Suppressor macrophage (primary cell): ENCODE measurements around the gene SLC25A33.
A peak's percentile ranks its signal among the peaks of the same experiment; 100 is the strongest.
"Not testable (repeated sequence)": the region's sequence is repeated elsewhere in the genome, so short reads cannot be mapped to it uniquely, and the experiment has no call there.

ENCODE experiments used
- DNase-seq, 4 experiments: peaks; one replicate each; pipeline ENCODE4 v3.0.0-alpha.2; 2020 to 2022

Gene SLC25A33

DNA sequence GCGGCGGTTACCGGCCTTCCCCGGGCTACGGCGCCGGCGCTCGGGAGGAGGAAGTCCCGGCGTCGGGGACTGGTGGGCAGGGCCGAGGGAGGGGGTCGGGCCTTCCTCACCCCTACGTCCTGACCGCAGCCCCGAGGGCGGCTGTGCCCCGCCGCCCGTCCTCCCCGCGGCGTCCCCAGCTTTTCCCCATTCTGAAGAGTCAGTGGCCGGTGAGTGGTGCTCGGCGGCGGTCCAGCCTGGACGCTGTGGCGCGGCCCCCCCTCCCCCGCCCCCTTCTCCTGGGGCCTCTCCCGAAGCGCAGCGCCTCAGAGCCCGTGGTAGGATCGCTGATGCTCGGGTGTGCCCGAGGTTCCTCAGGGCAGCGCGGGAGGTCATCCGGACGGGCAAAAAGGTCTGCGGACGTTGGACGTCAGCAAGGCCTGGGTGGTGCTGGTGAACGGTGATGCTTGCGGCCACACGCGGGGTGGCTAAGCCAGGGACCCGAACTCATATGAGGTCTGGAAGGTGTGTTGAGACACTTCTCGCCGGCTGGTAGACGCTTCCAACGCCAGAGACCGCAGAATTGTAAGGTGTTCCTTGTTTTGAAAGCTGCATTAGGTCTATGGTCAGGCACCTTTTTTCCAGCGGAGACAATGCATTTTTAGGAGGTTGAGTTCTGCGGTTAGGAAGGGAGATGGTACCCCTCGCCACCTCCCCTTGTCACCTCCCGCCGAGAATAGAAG, 725 bp downstream of the SLC25A33 start:
- peak; percentile 65 to 87 (median 79) for DNase-seq

DNA sequence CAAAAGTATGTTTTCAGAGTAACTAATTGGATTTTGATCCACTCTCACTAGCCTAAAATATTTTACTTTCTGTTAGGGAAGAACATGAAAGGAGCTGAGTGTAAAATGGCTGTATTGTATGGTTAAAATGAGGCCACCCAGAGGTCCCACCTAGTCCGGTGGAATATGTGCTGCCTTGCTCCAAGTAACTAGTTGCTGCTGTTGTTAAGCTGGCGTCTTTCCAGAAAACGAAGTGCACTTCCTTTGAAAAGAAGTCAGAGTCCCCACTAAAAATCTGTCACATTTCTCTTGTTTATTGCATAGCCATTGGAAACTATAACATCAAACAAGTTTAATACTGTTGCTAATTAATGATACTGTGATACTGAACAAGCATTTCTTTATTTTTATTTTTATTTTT, 3.2 kb downstream of the SLC25A33 start:
- peak in 3 of 4 experiments; percentile 29 to 52 (median 47) for DNase-seq

DNA sequence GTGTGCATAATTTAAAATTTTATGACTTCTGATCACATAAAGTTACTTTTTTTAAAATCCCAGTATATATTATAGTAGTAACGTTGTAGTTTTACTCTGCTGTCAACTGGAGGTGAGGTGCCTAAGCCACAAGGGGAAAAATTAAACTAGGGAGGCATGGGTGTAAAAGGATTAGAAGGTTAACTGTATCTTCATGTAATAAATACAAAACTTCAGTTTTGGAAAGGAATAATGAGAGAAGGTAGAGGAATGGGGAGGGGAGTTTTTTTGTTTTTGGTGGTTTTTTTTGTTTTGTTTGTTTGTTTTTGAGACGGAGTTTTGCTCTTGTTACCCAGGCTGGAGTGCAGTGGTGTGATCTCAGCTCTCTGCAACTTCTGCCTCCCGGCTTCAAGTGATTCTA, 5.7 kb downstream of the SLC25A33 start:
- no peak for DNase-seq

DNA sequence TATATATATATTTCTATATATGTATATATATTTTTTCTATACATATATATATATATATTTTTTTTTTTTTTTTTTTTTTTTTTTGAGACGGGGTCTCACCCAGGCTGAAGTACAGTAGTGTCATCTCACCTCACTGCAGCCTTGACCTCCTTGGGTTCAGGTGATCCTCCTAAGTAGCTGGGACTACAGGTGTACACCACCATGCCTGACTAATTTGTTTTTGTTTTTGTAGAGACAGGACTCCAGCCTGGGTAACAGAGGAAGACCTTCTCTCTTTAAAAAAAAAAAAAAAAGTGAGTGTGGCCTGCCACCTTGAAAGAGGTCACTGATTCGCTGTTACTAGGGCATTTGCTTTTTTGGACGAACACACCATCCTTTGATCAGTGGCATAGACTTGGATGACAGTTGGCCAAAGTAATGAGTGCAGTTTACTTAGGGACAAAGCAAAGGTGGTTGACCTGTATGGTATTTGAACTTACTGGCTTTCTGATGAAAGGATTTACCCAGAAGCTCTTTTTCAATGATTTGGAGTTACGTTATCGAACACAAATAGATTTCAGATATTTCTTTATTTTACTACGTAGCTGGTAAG, 10.8 kb downstream of the SLC25A33 start:
- DNase-seq = no peak

DNA sequence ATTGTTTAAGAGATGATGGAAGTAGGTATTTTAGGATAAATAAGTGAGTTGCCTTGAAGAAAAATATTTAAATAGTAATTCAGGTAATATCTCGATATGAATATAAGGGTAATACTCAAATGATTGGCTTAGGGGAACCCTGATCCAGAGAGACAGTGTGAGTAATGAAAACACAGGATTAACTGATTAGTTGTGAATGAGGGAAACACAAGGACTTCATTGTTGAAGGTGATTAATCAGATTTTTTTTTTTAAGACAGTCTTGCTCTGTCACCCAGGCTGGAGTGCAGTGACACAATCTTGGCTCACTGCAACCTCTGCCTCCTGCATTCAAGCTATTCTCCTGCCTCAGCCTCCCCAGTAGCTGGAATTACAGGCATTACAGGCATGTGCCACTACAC, 12.7 kb downstream of the SLC25A33 start:
- no peak for DNase-seq

DNA sequence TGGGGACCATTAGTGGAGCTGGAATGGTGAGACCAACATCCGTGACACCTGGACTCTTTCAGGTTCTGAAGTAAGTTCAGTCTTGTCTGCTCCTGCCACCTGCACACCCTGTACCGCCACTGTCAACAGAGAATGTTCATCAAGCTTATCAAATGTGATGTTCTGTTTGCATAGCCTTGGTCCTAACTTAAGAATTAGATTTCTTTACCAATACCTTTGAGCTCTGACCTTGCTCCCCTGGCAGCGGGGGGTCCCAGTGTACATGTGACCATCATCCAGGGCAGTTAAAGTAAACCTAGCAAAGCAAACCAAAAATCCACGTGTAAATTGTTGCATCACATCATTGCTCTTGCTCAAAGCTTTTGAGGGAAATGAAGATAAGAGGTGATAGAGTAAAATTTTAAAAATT, 14.5 kb downstream of the SLC25A33 start:
- DNase-seq = no peak

DNA sequence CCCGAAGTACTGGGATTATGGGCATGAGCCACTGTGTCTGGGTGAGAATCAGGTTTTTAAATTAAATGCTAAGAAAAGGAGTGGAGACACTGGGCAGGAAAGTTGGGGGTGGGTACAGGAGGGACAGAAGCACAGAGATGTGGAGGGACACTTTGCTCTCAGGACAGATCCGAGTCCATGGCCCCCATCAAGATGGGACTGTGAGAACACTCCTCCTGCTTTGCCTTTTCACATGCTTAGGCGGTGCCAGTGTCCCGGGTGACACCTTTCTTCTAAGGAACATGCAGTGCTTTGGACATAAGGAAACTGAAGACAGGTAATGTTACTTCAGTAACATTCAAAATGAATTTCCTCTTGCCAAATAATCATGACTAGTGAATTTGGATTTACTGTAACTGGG, 16.7 kb downstream of the SLC25A33 start:
- DNase-seq = no peak

DNA sequence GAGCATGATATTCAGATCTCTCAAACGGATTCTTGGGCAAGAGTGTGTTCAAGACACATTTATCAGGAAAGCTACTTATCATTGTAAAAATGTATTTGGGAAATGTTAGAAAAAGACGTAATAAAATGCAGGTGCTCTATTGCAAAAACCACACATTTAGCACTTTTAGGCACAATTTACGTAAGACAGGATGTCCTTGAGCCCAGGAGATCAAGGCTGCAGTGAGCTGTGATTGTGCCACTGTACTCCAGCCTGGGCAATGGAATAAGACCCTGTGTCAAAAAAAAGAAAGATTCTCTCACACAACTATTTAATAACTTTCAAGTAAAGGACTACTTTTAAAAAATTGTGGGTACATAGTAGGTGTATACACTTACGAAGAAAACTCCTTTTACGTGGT, 18.4 kb downstream of the SLC25A33 start:
- DNase-seq = no peak

DNA sequence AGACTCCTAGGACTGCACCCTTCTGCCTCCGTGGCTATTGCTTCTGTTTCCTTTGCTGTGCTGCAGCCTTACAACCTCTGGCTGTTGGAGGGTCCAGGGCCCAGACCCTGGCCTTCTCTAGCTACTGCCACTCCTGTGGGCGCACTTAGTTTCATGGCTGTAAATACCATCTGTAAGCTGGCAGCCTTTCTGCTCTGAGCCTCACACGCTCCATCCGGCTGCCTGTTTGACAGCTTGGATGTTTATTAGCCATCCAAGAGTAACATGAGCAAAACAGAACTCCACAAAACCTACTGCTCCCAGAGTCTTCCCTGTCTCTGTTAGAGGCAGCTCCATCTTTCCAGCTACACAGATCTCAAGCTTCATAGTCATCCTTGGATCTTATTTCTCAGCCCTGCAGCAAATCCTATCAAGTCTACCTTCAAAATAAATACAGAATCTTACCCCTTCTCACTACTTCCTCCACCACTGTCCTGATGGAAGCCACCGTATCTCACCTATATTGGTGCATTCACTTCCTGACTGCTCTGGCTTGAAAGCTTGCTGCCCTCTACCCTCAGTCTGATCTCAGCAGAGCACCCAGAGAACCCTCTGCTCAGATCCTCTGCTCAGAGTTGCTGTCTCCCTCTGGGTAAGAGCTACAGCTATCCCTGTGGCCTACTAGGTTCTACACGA, 19.1 kb downstream of the SLC25A33 start:
- no peak for DNase-seq

DNA sequence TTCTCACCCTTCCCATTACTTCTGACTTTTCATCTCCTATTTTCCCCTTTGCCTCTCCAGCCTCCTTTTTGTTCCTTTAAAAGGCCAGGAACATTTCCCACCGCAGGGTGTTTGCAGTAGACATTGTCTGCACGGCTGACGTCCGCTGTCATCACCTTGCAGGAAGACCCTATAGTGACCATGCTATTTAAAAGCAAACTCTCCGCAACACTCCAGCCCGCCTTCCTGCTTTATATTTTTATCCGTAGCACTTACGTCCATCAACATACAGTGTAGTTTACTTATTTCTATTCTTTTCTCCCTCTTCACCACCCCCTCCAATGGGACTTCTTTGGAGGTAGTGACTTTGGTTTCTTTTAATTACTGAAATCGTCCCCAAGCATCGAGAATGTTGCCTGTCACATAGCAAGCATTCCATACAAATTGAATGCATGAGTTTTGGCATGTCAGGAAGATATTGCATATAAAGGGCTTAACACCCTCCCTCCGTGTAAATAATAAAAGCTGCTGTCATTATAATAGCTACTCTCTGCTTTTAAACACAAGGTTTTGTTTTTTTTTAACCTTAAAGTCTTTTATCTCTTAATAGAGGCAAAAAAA, 19.8 kb downstream of the SLC25A33 start:
- DNase-seq = no peak

DNA sequence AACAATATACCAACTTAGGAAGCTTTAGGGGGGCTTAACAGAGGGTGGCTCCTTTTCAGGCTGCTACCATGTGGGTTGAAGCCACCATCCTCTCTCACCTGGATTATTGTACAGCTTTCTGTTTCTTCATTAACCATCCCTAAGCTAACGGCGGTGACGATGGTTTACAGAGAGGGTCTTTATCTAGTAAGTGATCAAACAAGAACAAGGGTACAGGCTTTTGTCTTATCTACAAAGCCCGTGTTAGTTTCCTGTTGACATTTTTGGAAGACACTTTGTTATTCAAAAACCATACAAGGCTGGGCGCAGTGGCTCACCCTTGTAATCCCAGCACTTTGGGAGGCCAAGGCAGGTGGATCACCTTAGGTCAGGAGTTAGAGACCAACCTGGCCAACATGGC, 20.4 kb downstream of the SLC25A33 start:
- DNase-seq = no peak

DNA sequence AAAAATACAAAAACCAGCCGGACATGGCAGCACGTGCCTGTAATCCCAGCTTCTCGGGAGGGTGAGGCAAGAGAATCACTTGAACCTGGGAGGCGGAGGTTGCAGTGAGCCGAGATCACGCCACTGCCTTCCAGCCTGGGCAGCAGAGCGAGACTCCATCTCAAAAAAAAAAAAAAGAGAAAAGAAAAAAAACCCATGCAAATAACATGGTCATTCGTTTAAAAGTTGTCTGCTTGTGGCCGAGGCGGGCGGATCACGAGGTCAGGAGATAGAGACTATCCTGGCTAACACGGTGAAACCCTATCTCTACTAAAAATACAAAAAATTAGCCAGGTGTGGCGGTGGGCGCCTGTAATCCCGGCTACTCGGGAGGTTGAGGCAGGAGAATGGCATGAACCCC, 20.8 kb downstream of the SLC25A33 start:
- DNase-seq = not testable (repeated sequence)

DNA sequence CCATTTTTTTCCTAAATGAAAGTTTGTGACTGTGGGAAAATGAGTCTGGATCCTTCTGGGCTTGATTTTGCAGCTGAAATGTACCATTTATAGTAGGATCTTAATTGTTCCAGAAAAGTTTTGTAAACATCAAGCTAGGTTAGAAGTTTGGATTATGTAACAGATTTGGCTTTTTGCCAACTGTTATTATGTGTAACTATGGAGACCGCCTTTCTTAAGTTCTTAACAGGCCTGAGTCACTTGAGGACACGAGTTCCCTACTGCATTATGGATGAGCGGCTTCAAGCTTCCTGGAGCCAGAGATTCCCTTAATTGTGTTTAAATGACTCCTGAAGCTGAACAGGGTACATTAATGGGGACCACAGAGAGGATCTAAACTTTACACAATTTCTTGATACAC, 22.2 kb downstream of the SLC25A33 start:
- peak; percentile 65 to 92 (median 80) for DNase-seq

DNA sequence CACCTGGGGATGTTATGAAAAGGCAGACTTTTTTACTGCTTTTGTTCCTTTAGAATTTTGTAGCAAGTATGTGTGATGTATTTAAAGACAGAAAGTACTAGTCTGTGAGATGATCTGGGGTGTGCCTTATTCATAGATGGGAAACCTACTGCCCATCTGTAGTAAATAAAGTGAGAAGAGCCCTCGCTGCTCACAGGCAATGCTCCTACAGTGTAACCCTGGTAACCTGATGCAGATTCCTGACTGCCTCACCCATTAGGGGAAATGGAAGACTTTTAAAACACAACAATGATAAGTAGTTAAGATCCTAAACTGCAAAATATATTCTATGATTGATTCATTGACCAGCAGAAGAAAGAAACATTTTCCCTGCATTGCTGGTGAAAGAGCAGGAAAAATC, 30.0 kb downstream of the SLC25A33 start:
- no peak for DNase-seq

DNA sequence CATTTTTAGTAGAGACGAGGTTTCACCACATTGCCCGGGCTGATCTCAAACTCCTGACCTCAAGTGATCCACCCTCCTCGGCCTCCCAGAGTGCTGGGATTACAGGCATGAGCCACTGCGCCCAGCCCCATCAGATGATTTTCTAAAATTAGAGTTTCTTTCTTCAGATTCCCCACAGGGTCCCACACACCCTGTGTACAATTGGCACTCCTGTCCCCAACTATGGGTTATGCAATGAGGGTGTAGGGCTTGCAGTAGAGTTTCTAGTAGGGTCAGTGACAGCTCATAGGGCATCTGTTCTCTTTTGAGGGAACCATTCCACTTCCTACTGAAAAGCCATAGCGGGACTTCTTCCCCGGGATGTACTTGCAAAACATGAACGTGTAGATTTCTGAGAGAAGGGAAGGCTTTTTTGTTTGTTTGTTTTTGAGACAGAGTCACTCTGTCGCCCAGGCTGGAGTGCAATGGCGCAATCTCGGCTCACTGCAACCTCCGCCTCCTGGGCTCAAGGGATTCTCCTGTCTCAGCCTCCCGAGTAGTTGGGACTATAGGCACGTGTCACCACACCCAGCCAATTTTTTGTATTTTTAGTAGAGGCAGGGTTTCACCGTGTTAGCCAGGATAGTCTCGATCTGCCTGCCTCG, 31.7 kb downstream of the SLC25A33 start:
- peak; percentile 38 to 80 (median 65) for DNase-seq

DNA sequence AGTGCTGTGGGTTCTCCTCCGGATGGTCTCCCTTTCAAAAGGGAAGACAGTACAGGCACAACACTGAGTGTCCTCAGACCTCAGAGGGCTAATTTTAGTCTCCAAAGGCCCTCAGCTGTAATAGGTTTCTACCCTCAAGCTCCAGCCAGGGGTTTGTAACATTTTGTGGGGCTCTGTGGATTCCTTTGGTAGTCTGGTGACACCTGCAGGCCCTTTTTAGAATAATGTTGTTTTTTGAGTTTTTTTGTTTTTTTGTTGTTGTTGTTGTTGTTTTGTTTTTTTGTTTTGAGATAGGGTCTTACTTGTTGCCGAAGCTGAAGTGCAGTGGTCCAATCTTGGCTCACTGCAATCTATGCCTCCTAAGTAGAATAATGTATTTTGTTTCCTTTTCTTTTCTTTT, 34.5 kb downstream of the SLC25A33 start:
- peak in 3 of 4 experiments; percentile 28 to 40 (median 29) for DNase-seq

DNA sequence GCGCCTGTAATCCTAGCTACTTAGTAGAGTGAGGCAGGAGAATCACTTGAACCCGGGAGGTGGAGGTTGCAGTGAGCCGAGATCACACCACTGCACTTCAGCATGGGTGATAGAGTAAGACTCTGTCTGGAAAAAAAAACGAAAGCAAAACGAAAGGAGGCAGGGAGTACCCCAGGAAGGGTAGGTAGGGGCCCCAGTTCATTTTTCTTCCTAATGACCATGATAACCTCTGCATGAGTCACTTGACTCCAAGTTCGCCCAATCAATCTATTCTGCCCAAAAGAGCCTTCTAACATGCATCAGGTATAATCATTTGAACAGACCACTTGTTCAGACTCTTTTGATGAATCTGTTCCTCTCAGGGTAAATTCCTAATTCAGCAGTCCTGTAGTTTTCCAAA, 36.2 kb downstream of the SLC25A33 start:
- DNase-seq = no peak

DNA sequence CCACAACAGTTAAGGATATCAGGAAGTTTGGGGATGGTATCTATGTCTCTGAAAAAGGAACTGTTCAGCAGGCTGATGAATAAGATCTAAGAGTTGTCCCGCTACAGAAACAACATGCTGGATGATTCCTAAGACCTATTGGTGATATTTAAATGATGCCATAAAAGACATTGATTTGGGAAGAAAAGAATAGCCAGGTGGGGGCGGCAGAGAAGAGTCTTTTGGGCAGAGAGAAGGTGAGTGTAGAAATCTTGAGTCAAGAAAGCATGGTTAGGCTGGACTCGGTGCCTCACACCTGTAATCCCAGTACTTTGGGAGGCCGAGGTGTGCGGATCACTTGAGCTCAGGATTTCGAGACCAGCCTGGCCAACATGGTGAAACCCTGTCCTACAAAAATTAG, 37.6 kb downstream of the SLC25A33 start:
- no peak for DNase-seq

DNA sequence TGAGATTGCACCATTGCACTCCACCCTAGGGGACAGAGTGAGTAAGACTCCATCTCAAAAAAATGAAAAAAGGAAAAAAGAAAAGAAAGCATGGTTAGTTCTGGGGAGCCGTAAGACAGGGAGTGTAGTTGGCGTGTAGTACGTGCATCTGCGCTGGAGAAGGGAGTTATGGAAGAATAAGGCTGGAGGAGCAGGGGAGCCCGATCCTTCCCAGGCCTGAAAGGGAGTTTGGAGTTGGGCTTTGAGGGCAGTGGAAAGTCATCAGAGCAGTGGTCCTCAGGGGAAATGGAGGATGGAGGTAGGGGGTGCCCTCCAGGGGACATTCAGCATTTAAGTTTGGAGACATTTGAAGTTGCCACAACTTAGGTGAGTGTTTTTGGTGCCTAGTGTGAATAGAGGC, 38.2 kb downstream of the SLC25A33 start:
- DNase-seq = no peak

DNA sequence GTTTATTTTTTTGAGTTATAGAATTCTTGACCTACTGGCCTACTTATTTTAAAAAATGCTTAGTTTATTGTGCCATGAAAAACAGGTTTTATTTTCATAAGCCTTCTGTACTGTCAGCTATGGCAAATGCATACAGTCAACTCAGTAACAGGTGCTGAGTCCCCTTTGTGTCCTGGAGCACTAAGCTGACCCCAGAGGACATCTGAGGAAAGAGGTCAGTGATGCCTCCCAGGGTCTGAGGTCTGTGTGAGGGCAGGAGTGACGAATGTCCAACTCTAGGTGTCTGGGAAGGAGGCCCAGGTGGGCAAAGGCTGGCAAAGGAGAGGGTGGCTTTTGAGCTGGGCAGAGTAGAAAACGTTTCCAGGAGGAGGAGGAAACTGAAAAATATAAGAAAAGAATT, 41.7 kb downstream of the SLC25A33 start:
- DNase-seq = no peak

DNA sequence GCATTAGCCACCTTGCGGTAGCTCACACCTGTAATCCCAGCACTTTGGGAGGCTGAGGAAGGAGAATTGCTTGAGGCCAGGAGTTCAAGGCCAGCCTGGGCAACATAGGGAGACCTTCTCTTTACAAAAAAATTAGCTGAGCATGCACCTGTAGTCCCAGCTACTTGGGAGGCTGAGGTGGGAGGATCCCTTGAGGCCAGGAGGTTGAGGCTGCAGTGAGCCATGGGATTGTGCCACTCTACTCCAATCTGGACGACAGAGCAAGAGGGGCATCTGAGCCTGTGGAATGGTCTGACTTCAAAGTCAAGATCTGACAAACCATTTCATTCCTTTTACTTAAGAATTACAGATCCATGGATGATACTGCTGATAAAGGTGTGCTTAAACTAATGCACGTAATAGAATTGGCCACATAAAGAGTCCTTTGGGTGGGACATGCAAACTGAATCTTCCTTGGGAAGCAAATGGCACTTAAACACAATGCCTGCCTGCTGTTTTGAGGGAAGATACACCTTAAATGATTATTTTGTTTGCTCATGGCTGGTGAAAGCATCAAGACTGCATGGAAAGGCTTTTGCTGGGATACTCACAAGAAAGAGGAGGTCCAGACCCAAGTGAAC, 47.0 kb downstream of the SLC25A33 start:
- no peak for DNase-seq

DNA sequence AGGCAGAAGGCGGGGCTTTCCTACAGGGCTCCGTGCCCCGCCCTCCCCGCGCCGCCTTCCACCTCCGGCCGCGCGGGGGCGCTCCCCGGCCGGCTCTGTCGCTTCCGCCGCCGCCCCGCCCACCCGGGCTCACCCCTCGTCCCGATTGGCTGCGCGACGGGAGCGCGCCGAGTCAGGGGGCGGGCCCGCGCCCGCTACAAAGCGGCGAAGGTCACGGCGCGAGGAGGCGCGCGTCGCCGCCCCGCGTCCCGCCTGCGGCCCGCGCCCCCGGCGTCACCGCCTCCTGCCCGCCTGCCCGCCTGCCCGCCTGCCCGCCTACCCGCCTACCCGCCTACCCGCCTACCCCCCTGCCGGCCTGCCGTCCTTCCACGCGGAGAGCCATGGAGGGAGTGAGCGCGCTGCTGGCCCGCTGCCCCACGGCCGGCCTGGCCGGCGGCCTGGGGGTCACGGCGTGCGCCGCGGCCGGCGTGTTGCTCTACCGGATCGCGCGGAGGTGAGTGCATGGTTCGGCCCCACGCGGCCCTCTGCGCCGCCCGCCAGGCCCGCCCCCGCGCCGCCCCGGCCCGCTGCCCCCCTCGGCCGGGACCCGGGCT, 49.4 kb downstream of the SLC25A33 start, which contains the start of gene TMEM201:
TMEM201 (plus strand) TSS at position 361 of the 593 bp plus-strand sequence; CDS start at position 381, 20 bp downstream.
- DNase-seq = peak; percentile 95 to 99 (median 98)
